GM19099 (cell line): ENCODE results near the gene AGRN.

ENCODE experiments used
- POLR2A ChIP-seq: IDR thresholded peaks from 3 replicates; pipeline ENCODE4 v1.6.1; 2011; ENCODE audit warnings: low read depth; ENCODE audit not compliant: insufficient read length; ENCODE audit errors: extremely low read depth

Gene AGRN

DNA sequence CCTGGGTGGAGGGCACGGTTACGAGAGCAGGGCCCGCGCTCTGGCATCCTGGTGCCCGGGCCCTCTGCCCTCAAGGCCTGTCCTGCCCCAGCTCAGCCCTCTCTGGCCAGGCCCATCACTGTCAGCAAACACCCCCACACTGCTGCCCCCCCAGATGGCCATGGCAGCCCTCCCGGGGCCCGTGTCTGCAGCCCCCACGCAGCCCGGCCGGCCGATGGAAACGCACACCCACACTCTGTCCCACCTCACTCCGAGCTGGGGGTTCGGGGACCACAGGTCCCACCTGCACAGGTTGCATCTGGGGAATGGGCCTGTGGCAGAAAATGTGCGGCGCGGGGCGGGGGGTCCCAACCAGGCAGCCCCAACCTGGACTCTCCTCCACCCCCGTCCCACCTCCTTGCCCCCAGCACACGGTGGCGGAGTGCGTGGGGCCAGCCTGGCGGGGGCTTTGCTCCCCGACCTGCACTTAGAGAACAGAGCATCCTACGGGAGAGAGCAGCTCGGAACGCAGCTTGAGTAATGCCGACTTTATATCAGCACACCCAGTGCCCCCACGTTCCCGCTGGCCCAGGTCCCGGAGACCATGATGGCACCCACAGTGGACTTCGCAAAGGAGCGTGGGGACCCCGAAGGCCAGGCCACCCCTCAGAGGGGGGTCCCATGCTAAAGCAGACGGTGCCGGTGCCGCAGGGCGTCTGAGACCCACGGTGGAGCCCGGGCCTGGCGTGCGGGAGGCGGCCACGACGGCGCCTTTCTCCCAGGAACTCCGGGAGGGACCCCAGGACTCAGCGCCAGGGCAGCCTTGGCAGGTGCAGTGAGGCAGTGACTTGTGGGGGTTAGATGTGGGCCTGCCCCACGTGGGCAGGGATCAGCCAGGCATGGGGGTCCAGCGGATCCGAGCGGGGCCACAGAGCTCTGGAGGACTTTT lies 61.7 kb downstream of the AGRN start:
- TF ChIP-seq POLR2A: no peak

DNA sequence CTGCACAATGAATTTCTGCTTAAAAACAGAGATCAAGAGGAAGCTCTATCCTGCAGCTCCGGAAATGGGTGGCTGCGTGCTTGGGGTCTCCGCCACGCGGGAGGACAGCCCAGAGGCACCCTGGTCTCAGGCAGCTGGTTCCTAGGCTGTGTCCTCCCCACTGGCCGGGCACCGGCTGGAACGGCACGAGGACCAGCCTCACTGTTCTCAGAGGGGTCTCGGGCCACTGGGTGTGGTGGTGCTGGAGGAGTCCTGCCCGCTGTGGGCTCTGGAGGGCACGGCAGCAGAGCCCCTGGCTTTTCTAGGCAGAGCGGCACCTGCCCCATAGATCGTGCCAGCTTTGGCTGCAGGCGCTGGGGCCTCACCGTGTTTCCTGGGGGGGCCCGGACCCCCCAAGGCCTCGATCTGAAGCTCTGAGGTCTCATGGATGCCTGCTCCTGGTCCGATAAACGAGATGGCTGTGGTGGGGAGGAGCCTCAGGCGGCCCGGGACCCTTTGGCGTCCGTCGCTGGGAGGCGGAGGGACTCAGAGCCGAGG lies 62.4 kb downstream of the AGRN start:
- TF ChIP-seq POLR2A: no peak

DNA sequence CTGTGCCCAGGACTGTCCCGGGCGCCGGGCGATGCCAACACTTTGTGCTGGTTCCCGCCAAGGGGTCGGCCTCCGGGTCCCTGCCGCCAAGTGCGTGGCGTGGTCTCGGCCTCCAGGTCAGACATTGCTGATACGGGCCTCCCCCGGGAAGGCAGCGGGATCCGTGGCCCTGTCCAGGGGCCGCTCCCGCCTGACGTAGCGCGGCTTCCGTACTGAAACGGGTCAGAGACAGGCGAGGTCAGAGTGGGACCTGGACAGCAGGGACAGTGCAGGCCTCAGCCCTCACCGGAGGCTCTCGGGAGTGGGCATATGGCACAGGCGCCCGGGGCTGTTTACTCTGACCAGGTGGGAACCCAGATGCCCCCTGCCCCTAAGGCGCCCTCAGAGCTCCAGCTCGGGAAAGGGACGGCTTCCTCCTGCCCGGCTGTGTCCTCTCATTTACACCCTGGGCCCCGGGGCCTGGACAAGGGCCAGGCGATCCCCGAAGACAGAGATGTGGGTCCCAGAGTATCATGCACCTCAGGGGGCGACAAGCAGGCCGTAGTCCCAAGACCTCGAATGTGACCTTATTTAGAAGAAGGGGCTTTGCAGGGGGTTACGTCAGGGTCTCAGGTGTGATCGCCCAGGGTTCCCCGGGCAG lies 63.0 kb downstream of the AGRN start:
- no peak for TF ChIP-seq POLR2A

DNA sequence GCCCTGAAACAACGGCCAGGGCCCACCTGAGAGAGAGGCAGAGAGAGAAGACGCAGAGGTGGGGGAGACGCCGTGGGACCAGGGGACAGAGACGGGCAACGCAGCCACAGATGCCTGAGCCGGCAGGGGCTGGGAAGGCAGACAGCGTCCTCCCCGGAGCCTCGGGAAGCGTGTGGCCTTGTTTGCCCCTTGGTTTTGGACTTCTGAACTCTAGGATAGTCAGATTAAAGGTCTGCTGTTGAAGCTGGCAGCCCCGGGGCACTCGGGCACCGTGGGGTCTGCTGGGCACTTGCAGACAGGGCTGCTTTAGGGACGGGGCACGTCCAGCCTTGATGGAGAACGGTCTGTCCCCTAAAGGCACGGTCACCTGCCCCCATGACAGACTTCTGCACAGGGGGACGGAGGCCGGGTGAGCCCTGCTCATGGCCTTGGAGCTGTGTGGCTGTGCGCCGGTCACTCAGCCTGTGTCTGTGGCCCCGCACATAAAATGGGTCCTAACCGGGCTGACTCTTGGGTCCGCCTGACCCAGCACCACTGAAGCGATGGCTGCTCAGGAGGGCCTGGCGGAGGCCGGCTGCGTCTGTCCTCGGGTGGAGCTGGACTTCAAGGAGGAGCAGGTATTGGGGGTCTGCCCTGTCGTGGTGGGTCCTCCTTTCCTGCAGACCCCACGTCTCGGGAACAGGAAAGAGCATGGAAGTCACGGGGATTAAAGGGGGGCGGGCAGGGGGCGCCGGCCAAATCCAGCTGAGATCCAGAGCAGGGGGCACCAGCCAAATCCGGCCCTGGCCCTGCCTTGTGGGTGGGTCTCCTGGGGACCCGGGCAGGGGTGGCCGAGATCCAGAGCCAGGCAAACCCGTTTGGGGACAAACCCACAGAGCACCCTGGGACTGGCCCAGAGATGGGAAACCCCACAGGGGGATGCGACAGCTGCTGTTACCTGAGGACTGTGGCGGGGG lies 63.8 kb downstream of the AGRN start:
- TF ChIP-seq POLR2A: no peak

DNA sequence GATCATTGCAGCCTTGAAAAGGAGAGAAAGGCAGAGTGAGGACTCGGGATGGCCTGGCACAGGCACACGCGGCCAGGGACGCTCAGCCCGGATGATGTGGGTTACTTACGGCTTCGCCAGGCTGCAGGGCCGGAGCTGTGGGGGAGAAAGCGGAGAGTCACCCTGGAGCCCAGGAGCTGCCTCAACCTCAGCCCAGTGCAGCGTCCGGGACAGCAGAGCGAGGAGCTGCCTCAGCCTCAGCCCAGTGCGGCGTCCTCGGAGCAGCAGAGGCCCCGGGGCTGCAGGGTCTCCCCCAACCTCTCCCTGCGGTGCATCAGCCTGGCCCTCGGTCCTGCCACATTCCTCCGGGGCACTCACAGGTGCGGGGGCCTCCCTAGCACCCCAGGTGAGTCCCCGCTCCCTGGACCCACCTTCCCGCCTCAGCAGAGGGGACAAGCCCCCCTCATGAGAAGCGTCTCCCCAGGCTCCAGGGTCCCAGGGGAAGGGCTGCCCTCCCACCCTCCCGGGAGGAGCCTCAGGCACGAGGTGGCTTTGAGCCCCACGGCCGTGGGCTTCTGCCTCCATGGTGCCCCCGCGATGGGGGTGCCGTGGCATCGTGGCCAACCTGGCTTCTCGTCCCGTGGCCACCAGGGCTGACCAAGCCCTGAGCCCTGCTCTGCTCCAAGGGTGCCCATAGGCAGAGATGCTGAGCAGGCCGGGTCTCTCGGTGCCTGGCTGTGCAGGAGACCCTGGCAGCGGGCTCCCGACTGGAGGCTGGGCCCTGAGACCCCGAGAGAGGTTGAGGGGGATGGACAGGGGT lies 64.7 kb downstream of the AGRN start:
- no peak for TF ChIP-seq POLR2A

DNA sequence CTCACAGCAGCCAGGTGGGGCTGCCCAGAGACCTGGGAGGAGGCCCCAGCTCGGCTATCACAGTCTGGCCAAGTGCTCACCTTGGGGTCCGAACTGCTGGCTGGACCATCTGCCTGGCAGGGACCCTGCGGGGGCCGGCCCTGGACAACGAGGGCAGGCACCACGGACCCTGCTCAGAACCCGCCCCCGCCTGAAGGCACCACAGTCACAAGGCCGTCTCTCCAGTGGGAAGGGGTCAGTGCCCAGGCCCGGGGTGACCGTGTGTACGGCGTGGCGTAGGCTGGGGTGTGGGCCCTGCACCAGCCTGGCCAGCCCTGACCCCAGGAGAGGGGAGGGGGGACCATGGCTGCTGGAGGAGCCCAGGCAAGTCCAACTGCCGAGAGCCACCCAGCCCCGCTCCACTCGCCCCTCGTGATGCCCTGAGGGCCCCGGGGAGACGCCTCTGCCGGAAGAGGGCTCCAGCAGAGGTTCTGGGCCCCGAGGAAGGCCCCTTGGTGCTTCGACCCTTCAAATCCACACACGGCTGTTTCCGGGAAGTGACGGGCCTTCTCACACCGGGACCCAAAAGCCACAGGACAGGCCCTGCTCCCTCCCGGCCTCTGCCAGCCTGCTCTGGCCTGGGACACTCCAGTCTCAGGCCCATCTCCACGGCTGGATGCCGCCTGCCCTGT lies 65.4 kb downstream of the AGRN start:
- TF ChIP-seq POLR2A: no peak

DNA sequence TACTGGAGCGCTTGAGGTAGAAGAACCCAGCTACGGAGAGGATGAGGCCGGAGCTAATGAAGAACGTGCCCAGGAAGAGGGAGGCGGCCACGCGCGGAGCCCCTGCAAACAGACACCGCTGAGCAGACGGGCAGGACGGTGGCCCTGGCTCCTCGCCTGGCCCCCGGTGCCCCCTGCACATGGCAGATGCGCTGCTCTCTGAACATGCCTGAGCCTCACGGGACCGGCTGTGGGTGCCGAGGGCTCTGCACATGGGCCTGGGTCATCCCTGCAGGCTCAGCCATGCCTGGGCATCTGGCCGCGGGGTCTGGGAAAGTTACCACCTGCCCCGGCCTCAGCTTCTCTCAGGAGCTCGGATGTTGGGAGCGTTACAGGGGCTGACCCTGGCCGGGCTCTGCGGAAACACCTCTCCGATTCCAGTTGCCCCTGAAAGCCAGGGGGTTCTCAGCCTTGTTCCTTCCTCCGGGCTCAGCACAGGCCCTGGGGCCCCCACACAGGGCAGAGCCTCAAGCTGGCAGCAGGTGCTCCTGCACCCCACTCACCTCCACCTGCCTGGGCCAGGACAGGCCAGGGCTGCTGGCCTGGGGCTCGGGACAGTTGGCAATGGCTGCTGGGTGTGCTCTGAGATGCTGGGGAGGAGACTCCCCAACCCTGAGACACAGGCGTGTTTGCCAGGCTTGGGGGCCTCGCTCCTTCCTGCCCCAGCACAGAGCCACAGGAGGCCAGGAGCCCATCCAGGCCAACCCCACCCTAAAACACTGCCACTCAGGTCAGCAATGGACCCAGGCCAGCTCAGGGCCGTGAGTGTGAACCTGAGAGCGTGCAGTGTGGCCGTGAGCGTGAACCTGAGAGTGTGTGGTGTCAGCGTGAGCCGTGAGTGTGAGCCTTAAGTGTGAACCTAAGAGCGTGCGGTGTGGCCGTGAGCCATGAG lies 66.3 kb downstream of the AGRN start:
- TF ChIP-seq POLR2A: no peak

DNA sequence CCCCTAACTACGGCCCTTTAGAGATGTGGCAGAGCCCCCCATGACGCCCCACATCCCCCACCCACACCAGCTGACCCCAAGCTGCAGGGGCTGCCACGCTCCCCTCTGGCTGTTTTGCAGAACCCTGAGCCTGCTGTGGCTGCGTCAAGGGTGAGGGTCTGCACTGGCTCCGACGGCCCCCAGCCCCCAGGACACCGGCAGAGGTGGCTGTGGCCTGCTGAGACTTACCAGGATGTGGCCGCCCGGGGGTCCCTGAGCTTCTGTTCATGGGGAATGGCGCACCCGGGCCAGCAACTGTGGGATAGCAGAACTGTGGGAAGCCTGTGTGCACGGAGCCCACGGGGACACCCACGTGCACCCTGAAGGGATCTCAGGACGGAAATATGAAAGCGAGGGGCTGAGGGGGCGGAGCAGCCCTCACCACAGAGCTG lies 67.0 kb downstream of the AGRN start:
- TF ChIP-seq POLR2A: no peak

DNA sequence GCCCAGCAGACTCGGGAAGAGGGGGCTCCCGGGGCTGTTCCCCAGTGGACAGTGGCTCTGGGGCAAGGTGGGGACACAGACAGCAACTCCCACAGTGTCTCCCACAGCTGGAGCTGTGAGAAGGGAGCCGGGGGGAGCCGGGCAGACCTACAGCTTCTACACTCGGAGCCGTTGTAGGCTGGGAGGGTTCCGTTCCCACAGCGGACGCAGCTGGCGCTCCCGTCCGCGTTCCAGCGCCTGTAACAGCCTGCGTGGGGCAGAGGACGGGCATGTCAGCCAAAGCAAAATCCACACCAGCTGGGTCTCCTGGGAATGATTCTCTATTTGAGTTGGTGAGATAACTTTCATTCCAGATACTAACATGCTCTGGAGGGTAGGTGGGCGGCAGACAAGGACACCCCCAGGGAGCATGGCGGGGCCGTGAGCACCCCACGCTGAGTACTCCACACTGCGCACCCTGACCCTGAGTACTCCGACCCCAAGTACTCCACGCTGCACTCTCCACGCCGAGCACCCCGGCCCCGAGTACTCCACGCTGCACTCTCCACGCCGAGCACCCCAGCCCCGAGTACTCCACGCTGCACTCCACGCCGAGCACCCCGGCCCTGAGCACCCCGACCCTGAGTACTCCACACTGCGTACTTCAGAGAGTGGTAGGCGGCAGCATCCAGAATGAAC lies 67.6 kb downstream of the AGRN start:
- no peak for TF ChIP-seq POLR2A

DNA sequence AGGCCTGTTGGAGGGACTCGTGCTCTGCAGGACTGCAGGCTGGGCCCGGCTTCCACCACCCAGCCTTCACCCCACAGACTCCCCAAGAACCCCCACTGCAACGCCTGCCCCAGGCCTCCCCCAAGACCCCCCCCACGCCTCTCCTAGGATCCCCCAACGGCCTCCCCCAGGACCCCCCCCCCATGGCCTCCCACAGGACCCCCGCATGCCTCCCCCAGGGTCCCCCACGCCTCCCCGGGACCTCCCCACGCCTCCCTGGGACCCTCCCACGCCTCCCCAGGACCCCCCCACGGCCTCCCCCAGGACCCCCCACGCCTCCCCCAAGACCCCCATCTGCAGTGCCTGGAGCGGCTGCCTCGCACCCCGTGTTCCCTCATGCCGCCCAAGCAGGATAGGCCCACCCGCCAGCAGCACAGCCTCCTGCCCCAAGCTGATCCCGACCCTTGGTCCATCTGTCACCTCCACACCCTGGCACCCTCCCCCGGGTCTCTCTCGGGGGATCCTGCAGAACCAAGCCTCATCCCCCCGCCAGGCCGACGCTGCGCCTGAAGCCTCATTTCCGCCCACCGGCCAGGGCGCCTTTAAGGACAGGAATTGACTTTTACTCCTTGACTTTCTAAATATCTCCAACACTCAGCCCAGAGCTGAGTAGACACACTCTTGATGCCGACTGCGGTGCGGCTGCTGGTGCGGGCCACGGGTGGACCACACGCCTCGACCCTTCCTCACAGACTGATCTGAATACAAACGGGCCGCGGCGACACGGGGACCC lies 68.3 kb downstream of the AGRN start:
- no peak for TF ChIP-seq POLR2A
